ENCODE measurements around the gene CRYBG3. TPM values are rescaled to one million over a fixed set of nuclear protein-coding genes. Genes with fewer than 3 reads are reported as not detected.
A peak's percentile ranks its signal among the peaks of the same experiment; 100 is the strongest.

CRYBG3 gene
- total and polyA plus RNA-seq, 2 of the 13 experiments (the other 11 are each of a cell fraction or from before 2014, with no cell fraction given): 3.8 to 15.9 TPM

- TF ChIP-seq ZNF33A (CRISPR knock-in tag; IDR thresholded peaks at IDR 0.05; ENCODE audit: borderline replicate concordance) (no peak), TRIM22 (IDR thresholded peaks at IDR 0.05) (no peak), ZNF563 (CRISPR knock-in tag; IDR thresholded peaks at IDR 0.05) (no peak), FOXJ3 (CRISPR knock-in tag; IDR thresholded peaks at IDR 0.05; ENCODE audit: borderline replicate concordance) (no peak), DMAP1 (CRISPR knock-in tag; IDR thresholded peaks at IDR 0.05) (no peak)
These were observed 146.6 kb downstream of the CRYBG3 start (continued) for GRCh38 chr3:97968376-97968775.

DNA sequence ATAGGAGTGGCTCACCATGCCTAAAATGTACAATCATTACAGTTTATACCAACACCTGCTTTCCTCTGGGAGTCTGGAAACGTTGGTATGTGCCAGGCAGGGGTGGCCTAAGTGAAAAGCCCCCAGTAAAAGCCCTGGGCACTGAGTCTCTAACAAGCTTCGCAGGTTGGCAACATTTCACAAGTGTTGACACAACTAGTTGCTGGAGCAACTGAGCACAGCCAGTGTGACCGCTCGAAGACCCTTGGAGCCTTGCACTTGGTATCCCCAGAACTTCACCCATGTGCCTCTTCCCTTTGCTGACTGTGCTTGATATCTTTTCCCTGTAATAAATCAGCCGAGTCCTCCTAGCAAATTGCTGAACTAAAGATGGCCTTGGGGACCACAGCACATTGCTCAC, 147.7 kb downstream of the CRYBG3 start:
- Histone ChIP-seq H3K27me3 (ENCODE audit: control insufficient read depth in 1 of 2, insufficient read depth in 2 of 2, low read length in 2 of 2) (no peaks in the 10 kb centered on the region; a peak in 1 of 5 replicates), H3K4me1 (ENCODE audit: insufficient read depth, low read length) (peaks cover 55% of the 10 kb centered on the region), H3K4me2 (ENCODE audit: low read depth, low read length) (peak overlapping the region; percentile 98; the same call in 1 of the 2 replicates), H4K20me1 (ENCODE audit: insufficient read depth, low read length) (no peaks in the 10 kb centered on the region), H3K9me3 (ENCODE audit: low read length) (no peaks in the 10 kb centered on the region), H3K27ac (ENCODE audit: extremely low read length, insufficient read depth, low read length) (no peak overlapping the region), H3K79me2 (ENCODE audit: insufficient read depth, low read length) (peaks cover 65% of the 10 kb centered on the region), H3K4me3 (replicated peaks in 1 of 3; ENCODE audit: insufficient read depth in 1 of 3, low read depth in 2 of 3, low read length in 3 of 3) (no peak overlapping the region), H3K36me3 (replicated peaks in 1 of 2; ENCODE audit: control insufficient read depth in 1 of 2, insufficient read depth in 2 of 2, low read length in 2 of 2) (peaks cover 6 to 24% of the 10 kb centered on the region in 2 experiments; a peak in 3 of 5 replicates), H2AFZ (ENCODE audit: low read length) (no peak overlapping the region), H3K9ac (ENCODE audit: insufficient read depth, low read depth, low read length) (no peak overlapping the region)
- ChIA-PET POLR2A (no interaction called here), CTCF (ENCODE audit: low intra/inter-chr PET ratio, low total read pairs) (no interaction called here)
- no peak for FAIRE-seq
- 75% methylated on average over 2 of the region's 5 CpGs for WGBS (ENCODE audit: low lambda C conversion rate)
- DNase-seq (ENCODE audit: low spot score): no peak
- intact Hi-C loops (cut with micrococcal nuclease; ENCODE audit: unreplicated experiment): no loop called here
- in situ Hi-C loops (cut with HindIII; ENCODE audit: extremely low pct_ligation_motif_present, low pct_unique_long_range_greater_than_20kb): no loop called here
- no TSS peak for BruUV-seq (replicated peaks)
- ATAC-seq: no peak
- TF ChIP-seq ZNF138 (CRISPR knock-in tag; IDR thresholded peaks at IDR 0.05; ENCODE audit: low read depth): no peak
- TF ChIP-seq MZF1 (CRISPR knock-in tag; IDR thresholded peaks at IDR 0.05; ENCODE audit: borderline replicate concordance): no peak
- no peak for TF ChIP-seq HBP1 (CRISPR knock-in tag; IDR thresholded peaks at IDR 0.05; ENCODE audit: low read depth)
- no peak for TF ChIP-seq NR1H2 (CRISPR knock-in tag; IDR thresholded peaks at IDR 0.05; ENCODE audit: borderline replicate concordance, low read depth)
- TF ChIP-seq ZNF235 (CRISPR knock-in tag; IDR thresholded peaks at IDR 0.05; ENCODE audit: borderline replicate concordance): no peak
- TF ChIP-seq ZNF883 (CRISPR knock-in tag; IDR thresholded peaks at IDR 0.05; ENCODE audit: not compliant biosample characterization): no peak
- TF ChIP-seq ATF7 (IDR thresholded peaks at IDR 0.05): no peak
- no peak for TF ChIP-seq ATF7 (CRISPR knock-in tag; IDR thresholded peaks at IDR 0.05)
- TF ChIP-seq CCDC6 (CRISPR knock-in tag; IDR thresholded peaks at IDR 0.05): no peak
- TF ChIP-seq ARNTL (CRISPR knock-in tag; IDR thresholded peaks at IDR 0.05): no peak
- no peak for TF ChIP-seq ZNF816 (CRISPR knock-in tag; IDR thresholded peaks at IDR 0.05; ENCODE audit: borderline replicate concordance)
- TF ChIP-seq ZNF607 (CRISPR knock-in tag; IDR thresholded peaks at IDR 0.05; ENCODE audit: borderline replicate concordance): no peak
- no peak for TF ChIP-seq KLF12 (CRISPR knock-in tag; IDR thresholded peaks at IDR 0.05; ENCODE audit: borderline replicate concordance)
